PFSK-1 (cell line): Measurements from ENCODE around the gene CD226.

Experiments
- FOXP2 ChIP-seq: optimal IDR thresholded peaks from 2 replicates; pipeline ENCODE3; 2011; ENCODE audit warnings: borderline replicate concordance, control low read depth, inconsistent platforms; ENCODE audit not compliant: insufficient read depth; ENCODE audit errors: extremely low read length, extremely low read depth
- POLR2AphosphoS5 ChIP-seq: IDR thresholded peaks from 2 replicates; pipeline ENCODE4 v1.6.1; 2012; ENCODE audit warnings: low read depth, mild to moderate bottlenecking, control low read depth, low read length, moderate library complexity
- SIN3A ChIP-seq: IDR thresholded peaks from 2 replicates; pipeline ENCODE4 v1.6.1; 2012; ENCODE audit warnings: mild to moderate bottlenecking, low read length, moderate library complexity, borderline replicate concordance; ENCODE audit not compliant: insufficient read depth
- TAF1 ChIP-seq: IDR thresholded peaks from 2 replicates; pipeline ENCODE4 v1.6.1; 2012; ENCODE audit warnings: low read length, control low read depth, borderline replicate concordance; ENCODE audit not compliant: insufficient read depth
- TF ChIP-seq, protein P1 (sequence below), 2 experiments: IDR thresholded peaks; 2 replicates each; pipeline versions ENCODE4 v1.6.1 to v1.8.0; 2011 to 2012; ENCODE audit warnings: low read depth in 2 of 2, low read length in 2 of 2, control low read depth in 1 of 2, inconsistent platforms in 1 of 2, mild to moderate bottlenecking in 1 of 2, moderate library complexity in 1 of 2; ENCODE audit not compliant: insufficient read depth in 1 of 2

CD226 gene

DNA sequence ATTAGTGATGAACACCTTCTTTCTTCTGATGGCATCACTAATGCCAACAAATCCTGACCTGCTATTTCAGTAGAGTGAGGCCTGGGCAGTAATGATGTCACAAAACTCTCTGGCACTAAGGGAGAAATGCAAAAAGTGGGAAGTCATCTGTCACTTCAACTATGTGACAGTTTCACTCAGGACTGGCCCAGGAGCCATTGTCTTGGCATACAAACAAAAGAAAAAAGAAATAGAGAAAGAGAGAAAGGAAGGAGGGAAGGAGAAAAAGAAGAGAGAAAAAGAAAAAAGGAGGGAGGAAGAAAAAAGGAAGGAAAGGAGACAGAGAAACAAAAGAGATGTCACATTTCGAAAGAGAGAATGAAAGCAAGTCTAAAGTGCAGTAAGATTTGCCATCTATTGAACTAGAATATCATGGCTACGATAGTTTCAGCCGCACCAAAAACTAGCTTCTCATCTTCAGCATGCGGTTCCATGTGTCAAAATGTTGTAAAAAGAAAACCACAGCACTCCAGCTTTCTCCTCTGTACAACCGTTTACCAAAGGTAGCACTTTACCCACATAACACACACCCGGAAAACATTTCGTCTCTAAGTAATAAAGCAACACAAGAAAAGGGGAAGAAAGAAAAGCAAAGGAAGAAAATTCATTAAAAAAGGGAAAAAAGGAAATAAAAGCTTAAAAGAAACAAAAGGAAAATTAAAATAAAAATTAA is 50.1 kb downstream of the CD226 start:
- TF ChIP-seq TAF1 (no peak), SIN3A (no peak), FOXP2 (no peak), POLR2AphosphoS5 (no peak)
- TF ChIP-seq, protein P1, sequence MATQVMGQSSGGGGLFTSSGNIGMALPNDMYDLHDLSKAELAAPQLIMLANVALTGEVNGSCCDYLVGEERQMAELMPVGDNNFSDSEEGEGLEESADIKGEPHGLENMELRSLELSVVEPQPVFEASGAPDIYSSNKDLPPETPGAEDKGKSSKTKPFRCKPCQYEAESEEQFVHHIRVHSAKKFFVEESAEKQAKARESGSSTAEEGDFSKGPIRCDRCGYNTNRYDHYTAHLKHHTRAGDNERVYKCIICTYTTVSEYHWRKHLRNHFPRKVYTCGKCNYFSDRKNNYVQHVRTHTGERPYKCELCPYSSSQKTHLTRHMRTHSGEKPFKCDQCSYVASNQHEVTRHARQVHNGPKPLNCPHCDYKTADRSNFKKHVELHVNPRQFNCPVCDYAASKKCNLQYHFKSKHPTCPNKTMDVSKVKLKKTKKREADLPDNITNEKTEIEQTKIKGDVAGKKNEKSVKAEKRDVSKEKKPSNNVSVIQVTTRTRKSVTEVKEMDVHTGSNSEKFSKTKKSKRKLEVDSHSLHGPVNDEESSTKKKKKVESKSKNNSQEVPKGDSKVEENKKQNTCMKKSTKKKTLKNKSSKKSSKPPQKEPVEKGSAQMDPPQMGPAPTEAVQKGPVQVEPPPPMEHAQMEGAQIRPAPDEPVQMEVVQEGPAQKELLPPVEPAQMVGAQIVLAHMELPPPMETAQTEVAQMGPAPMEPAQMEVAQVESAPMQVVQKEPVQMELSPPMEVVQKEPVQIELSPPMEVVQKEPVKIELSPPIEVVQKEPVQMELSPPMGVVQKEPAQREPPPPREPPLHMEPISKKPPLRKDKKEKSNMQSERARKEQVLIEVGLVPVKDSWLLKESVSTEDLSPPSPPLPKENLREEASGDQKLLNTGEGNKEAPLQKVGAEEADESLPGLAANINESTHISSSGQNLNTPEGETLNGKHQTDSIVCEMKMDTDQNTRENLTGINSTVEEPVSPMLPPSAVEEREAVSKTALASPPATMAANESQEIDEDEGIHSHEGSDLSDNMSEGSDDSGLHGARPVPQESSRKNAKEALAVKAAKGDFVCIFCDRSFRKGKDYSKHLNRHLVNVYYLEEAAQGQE (IDR thresholded peaks at IDR 0.05; ENCODE audit: insufficient read depth in 1 of 2, low read depth in 2 of 2, low read length in 2 of 2): no peak

DNA sequence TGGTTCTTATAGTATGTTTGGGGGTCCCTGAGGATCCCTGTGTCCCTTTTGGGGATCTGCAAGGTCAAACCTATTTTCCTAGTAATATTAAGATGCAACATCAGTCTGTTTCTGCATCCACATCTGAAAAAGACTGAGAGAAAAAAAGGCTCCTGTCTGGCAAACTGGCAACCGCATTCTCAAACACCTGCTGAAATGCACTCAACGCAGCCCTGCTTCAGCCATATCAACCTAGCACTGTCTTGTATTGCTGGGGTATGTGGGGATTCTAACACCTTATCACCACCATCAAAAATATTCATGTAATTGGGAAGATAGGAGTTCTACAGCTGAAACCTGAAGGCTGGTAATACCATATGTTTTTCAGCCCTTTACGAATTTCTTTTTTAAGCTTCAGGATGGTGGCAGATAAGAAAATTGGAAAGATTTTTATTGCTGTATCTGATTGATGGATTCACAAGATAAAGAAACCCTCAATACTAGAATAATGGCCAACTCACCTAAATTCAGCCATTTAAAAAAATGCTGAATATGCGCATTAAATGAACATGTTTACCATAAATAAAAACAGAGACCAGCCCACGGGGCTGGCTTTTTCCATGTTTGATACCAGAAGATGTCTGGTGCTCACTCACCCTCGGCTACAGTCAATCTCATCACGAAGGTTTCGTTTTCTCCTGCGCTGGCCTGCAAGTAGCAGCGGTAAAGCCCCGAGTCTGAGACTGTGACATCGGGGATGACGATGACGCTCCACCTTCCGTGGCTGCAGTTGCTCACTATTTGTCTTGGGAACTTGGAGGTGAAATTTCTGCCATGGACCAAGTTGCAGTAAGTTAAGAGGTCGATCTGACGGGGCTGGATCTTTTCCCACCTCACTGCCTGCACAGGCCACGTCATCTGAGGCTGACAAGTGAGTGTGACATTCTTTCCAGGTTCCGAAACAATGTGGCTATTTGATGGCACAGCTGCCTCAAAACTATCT is 52.3 kb downstream of the CD226 start:
- TF ChIP-seq SIN3A: no peak

DNA sequence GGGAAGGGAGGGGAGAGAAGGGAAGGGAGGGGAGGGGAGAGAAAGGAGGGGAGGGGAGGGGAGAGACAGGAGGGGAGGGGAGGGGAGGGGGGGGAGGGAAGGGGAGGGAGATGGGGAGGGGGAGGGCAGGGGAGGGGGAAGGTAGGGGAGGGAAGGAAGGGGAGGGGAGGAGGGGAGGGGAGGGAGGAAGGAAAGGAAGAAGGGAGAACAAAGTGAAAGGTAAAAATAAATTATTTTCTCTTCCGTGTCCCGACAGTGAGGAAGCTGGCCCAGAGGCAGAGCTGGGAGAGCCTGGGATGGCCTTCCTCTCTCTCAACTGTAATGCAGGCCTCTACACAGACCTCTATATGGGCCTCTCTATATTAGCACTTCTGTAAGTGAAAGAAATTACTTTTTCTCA is 53.2 kb downstream of the CD226 start:
- TF ChIP-seq POLR2AphosphoS5 (no peak), SIN3A (no peak), FOXP2 (no peak), TAF1 (no peak)
- TF ChIP-seq, protein P1 (IDR thresholded peaks at IDR 0.05; ENCODE audit: insufficient read depth in 1 of 2, low read depth in 2 of 2, low read length in 2 of 2): no peak

DNA sequence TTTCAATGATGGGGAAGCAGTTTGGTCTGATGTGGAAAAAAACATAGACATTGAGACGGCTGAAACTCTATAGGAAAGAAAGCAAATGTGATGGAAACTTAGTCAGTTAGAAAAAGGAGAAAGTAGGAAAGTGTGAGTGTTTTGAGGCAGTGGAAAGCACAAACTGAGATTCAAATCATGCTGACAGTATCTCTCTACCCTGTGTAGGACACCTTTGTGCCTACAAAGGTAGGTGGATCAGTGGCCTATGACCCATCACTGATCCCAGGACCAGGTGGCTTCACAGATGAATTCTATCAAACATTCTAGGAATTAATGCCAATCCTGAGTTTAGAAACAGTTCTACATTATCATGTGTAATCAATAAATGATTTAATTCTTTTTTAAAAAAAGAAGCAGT is 57.1 kb downstream of the CD226 start:
- TF ChIP-seq FOXP2 (no peak), TAF1 (no peak), SIN3A (no peak), POLR2AphosphoS5 (no peak)
- TF ChIP-seq, protein P1 (IDR thresholded peaks at IDR 0.05; ENCODE audit: insufficient read depth in 1 of 2, low read depth in 2 of 2, low read length in 2 of 2): no peak

DNA sequence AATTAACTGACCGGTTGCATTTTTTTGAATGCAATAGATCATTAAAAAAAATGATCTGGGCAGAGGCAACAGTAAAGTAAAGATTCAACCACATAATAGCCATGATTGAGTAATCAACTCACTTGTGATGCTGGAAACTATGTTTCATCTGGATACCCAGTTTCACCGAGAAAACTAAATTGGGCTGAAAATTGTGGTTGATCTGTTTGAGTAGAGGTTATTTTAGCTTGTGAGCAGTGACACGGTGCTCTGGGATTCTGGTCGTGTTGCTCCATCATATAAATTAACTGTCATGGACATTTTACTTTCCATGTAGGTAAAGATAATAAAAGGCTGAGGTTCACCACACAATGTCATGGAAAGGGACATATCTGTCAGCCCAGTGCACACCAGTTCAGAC is 58.7 kb downstream of the CD226 start:
- TF ChIP-seq SIN3A: no peak
- TF ChIP-seq, protein P1 (IDR thresholded peaks at IDR 0.05; ENCODE audit: insufficient read depth in 1 of 2, low read depth in 2 of 2, low read length in 2 of 2): no peak
- TF ChIP-seq FOXP2: no peak
- TF ChIP-seq TAF1: no peak
- no peak for TF ChIP-seq POLR2AphosphoS5
